K562 (cell line): ENCODE measurements around the gene SLC35G6. TPM values are rescaled to one million over a fixed set of nuclear protein-coding genes. Genes with fewer than 3 reads are reported as not detected.

Experiments
- ARNT ChIP-seq, 2 experiments: fragments of 450-650 bp; IDR thresholded peaks; 2 replicates each; pipeline ENCODE4 v1.6.1; 2016; ENCODE audit warnings: mild to moderate bottlenecking in 1 of 2
- BDP1 ChIP-seq: IDR thresholded peaks from 3 replicates; pipeline ENCODE4 v1.6.1; 2011; ENCODE audit not compliant: insufficient read length, insufficient read depth
- ESRRA ChIP-seq: fragments of 450-650 bp; IDR thresholded peaks from 2 replicates; pipeline ENCODE4 v1.6.1; 2014; ENCODE audit warnings: low read depth, mild to moderate bottlenecking, moderate library complexity, borderline replicate concordance
- GTF3C2 ChIP-seq: IDR thresholded peaks from 3 replicates; pipeline ENCODE4 v1.6.1; 2011; ENCODE audit warnings: borderline replicate concordance, mild to moderate bottlenecking, moderate library complexity; ENCODE audit not compliant: insufficient read length; ENCODE audit errors: extremely low read depth
- KAT2B ChIP-seq: IDR thresholded peaks from one replicate; pipeline ENCODE4 v1.6.1; 2012; ENCODE audit warnings: low read depth, mild to moderate bottlenecking, control low read depth, inconsistent platforms, low read length, moderate library complexity
- OTX1 ChIP-seq: fragments of 450-650 bp; formaldehyde crosslinking; IDR thresholded peaks from 2 replicates; pipeline ENCODE4 v1.4.0; 2022; ENCODE audit warnings: mild to moderate bottlenecking
- PATZ1 ChIP-seq: fragments of 250-450 bp; sonication (Bioruptor Pico); IDR thresholded peaks from 2 replicates; pipeline ENCODE4 v1.5.0; 2020; ENCODE audit warnings: mild to moderate bottlenecking, borderline replicate concordance
- PHF20 ChIP-seq: fragments of 450-650 bp; IDR thresholded peaks from 2 replicates; pipeline ENCODE4 v1.6.1; 2018; ENCODE audit not compliant: partially characterized antibody
- ZKSCAN3 ChIP-seq: fragments of 250-450 bp; sonication (Bioruptor Pico); IDR thresholded peaks from 2 replicates; pipeline ENCODE4 v1.4.0; 2020
- polyA plus RNA-seq, 8 experiments: library from polyadenylated mRNA; depleted of rRNA in 4 of 8; stranded (reverse) in 5 of 8; unstranded in 3 of 8; fragments of >200 nt; fragmentation: Nextera tagmentation in 2 of 8; fragmentation: Illumina TruSeq in 1 of 8; extraction: Ambion mirVana in 2 of 8; extraction: Trizol in 1 of 8; gene quantifications; 2 replicates each; pipeline versions ENCODE4 v1.2.1 to v1.2.3, GENCODE V29; 2011 to 2014; ENCODE audit warnings: inconsistent platforms in 1 of 8, missing spikeins in 1 of 8
- total RNA-seq, 7 experiments: library from RNA; depleted of rRNA in 6 of 7; stranded (reverse); fragments of >200 nt in 6 of 7; fragmentation: Illumina TruSeq in 2 of 7; extraction: Trizol in 2 of 7; gene quantifications; 2 replicates each; pipeline versions ENCODE4 v1.2.1 to v1.2.3, GENCODE V29; 2011 to 2021; ENCODE audit warnings: low replicate concordance in 1 of 7

Gene SLC35G6
- total and polyA plus RNA-seq, 9 of the 15 experiments (the other 6 are each of a cell fraction or from before 2014, with no cell fraction given): not detected

GRCh38 chr17:7440834-7441195 is 40.4 kb upstream of the SLC35G6 start (continued):
- TF ChIP-seq GTF3C2: no peak
- no peak for TF ChIP-seq ZKSCAN3 (CRISPR knock-in tag)
- TF ChIP-seq ARNT (IDR thresholded peaks at IDR 0.05): no peak
- TF ChIP-seq KAT2B: no peak
- TF ChIP-seq PHF20: no peak
- no peak for TF ChIP-seq OTX1 (CRISPR knock-in tag)
- TF ChIP-seq PATZ1 (CRISPR knock-in tag): no peak
- TF ChIP-seq BDP1: no peak
- no peak for TF ChIP-seq ESRRA
